Activated CD8-positive, alpha-beta memory T cell treated with anti-CD3 and anti-CD28 coated beads, Interleukin-2, amount 50 U/mL, for 4 hours (primary cell): Measurements from ENCODE around the gene PHYKPL.

ENCODE experiments used
- DNase-seq: peaks from one replicate; pipeline ENCODE4 v3.0.0-alpha.2; 2020

The PHYKPL gene

DNA sequence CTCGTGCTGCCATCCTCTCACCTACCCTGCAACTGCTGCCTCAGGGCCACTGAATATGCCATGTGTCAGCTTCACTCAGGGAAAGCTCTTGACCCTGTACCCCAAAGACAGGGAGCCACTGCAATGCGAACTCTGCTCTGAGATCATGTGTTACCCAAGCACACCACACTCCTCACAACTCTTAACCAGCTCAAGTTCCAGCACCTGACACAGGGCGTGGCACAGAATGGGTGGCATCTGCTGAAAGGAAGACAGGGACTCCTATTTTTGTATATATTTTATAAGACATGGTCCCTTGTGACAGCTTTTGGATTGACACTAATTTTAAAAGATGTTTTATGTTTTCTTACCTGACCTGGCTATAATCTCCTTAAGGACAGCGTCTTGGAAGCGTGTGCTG, 10.7 kb downstream of the PHYKPL start:
- DNase-seq = no peak

GRCh38 chr5:178221282-178221681, 11.3 kb downstream of the PHYKPL start:
- DNase-seq = no peak

DNA sequence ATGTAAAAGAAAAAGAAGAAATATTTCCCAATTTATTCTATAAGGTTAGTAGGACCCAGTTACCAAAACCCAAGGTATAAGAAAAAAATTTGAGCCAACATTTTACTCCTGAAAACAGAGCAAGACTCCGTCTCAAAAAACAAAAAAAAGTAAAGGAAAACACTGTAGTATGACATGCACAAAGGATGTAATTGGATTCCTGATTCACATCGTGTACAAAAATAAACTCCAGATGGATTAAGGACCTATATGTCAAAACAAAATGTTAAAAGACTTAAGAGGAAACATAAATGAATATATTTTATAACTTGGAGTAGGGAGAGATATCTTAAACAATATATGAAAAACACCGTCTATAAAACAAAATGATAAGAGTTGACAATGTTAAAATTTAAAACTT, 13.8 kb downstream of the PHYKPL start:
- DNase-seq = no peak

GRCh38 chr5:178218237-178218776, 14.3 kb downstream of the PHYKPL start:
- no peak for DNase-seq

- DNase-seq = no peak
These were observed 15.8 kb downstream of the PHYKPL start for GRCh38 chr5:178216779-178217178.

GRCh38 chr5:178216088-178216534, 16.5 kb downstream of the PHYKPL start:
- no peak for DNase-seq

DNA sequence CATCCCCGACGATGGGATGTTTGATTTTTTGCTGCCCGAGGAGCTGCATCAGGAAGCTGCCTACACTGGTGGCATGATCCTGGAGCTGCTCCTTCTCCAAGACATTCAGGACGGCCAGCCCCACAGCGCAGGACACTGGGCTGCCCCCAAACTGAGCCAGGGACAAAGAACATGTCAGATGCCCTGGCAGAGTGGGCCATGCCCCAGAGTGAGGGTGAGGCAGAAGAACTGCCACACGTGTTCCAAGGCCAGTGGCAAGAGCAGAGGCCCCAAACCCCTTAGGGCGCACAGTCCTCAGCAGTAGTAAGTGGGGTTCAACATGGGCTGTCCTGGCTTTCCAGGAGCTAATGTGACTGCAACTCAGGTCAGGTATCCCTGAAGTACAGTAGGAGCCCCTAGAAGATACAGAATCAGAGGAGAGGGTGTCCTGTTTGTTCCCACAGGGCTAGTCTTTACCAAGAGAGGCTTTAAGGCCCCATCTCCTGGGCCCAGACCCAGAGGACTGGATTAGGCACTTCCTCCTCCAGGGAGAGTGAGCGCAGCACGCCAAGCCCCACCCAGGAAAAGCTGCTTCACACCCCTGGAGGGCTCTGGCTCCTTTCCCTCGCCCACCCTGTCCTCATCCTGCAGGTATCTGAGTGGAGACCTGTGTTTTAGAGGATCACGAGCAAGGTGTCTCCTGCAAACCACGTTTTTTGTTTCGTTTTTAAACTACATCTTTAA, 17.2 kb downstream of the PHYKPL start:
- no peak for DNase-seq

- DNase-seq = no peak
These were observed 18.3 kb downstream of the PHYKPL start for GRCh38 chr5:178214160-178214803.

DNA sequence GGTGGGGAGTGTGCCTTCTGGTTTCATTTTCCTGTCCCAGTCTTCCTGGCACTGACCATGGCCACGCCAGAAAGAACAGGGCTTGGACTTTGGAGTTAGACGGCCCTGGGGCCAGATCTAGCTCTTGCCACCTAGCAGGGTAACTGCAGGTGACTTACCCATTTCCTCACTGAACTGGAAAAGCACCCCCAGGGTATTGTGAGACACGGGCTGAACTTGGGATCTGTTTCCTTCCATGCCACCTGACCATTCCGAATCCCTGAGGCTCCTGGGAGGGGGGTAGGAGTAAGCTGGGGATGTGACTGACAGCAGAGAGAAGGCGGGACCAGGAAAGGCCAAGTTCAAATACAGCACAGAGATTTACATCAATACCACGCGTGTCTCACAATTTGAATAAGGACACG, 18.9 kb downstream of the PHYKPL start:
- DNase-seq = no peak

DNA sequence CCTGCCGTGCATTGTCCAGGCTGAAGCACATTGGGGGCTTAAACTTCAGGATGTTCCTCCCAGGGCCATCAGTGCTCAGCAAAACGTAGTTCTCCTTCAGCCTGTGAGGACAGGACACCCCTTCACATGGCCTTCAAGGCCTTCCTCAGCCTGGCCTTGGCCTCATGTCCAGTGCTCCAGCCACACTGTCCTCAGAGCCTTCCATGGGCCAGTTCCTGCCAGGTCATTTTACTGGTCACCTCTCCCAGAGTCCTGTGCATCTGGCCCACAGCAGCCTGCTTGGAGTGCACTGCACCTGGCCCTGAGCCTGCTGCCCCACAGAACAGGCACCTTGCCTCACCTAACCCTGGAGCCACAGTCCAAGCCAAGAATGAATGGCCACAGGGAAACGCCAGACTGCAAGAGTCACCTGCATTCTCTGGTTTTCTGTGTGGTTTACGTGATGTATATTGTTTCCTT, 19.6 kb downstream of the PHYKPL start:
- DNase-seq = no peak

DNA sequence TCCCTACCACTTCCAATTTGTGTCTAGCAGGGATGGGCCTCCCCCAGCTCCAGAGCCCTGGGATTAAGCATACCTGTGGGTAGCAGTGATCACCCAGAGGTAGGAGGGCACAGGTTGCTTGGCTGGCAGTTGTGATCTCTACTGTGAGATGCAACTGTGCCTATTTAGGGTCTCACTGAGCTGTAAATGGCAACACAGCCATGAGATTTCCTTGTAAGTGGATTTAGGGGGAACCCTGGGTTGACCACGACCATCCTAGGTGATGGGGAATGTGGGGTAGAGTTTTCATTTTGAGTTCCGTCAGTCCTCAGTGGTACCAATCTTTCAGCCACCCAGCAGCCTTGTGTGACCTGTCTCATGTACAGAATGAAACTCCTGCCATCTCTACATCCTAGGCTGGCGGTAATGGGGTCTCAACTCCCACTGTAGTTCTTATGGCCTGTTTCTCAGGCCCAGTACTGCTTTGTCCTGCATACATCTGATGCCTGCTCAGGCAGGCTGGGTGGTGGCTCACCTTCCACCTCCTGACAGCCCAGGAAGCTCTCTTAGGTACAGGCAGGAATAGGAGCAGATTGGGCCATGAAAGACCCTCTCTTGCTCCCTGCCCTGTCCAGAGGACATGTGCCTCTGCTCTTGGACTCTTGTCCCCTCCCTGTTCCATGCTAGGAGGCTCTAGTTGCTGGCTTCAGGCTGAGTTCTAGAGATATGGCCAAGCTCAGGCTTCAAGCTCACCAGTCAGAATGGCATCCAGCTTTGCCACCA, 20.2 kb downstream of the PHYKPL start:
- no peak for DNase-seq

- no peak for DNase-seq
These were observed 21.2 kb downstream of the PHYKPL start for GRCh38 chr5:178211095-178212048.

DNA sequence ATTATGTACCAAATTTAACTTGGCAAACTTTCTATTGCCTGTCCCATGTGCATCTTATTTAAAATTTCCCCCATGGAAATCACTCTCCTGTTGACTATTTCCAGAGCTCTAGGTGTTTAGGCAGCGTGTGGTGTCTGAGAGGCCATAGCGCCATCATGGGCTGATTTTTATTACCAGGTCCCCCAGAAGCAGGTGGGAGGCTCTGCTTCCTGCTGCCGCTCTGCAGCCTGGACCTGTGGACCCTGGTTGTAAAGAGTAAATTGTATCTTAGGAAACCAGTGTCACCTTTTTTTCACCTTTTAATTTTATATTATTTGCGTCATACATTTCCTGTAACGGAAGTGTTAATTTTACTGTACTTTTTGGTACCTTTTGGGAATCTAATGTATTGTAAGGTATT, 21.9 kb downstream of the PHYKPL start:
- DNase-seq = no peak

DNA sequence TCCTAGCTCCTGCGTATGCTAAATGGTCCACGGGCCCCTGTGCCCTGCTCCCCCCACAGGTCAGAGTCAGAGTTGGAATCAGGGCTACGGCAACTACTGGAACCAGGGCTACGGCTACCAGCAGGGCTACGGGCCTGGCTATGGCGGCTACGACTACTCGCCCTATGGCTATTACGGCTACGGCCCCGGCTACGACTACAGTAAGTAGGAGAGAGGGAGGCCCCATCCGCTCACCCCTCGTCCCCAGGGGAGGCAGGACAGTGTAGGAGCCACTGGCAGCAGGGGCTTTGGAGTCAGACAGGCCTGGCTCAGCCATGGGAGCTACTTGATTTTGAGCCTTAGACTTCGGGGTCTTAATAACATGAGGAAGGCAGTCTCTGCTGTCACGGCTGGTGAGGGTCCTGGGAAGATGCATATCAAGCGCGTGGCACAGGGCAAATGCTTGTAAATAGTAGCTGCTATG, 22.5 kb downstream of the PHYKPL start:
- DNase-seq = no peak

DNA sequence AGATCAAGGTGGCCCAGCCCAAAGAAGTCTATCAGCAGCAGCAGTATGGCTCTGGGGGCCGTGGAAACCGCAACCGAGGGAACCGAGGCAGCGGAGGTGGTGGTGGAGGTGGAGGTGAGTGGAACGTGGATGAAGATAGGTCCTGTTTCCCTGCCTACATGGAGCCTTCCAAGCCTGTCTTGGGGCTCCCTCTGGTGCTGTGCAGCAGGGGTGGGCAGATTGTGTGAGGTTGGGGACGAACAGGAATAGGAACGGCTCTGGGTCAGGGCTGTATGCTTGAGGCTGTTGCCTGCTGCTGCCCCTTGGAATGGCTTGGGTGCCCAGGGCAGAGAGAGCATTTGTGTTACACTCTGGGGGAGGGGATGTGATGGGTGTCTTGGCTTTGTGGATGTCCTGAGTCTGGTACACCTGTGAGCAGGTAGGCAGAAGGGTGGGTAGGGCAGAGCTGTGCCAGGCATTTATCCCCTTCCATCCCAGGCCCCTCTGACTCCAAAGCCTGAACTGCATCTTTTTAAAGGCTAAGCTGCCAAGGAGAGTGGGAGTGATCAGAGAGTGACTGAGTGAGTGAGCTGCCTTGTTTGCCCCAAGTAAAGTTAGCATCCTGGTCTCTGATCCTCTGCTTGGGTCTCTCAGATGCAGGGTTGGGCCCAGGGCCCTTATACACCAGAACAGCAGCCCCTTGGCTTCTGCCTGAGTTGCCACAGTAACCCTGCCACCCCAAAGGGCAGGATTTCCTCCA, 23.1 kb downstream of the PHYKPL start:
- no peak for DNase-seq

DNA sequence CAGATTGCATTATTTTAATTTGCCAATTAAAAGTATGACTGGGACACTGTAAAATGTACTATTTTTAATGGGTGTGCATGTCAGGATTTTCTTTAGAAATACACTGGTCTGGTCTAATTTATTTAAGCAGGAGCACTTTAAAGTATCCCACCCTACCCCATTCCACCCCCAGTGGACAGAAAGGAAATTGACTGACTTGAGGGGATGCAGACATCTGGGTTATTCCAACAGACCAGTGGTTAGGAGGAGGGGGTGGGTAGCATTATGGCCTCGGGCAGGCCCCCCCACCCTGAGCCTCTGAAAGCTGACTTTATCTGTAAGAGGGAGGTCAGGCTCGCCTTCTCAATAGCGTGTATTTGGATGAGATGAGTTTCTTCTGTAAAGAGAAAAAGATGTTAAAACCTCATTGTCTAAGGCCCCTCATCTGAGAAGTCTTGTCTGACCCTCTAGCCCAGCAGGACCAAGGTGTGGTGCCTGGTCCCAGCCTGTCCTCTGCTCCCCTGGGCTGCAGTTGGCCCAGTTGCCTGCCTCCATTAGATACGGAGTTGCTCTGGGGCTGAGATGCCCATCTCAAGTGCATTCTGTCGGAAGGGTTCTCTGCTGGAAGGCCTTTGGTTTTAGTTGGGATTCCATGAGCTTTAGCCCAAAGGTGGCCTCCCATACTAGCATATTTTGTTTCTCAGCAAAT, 23.9 kb downstream of the PHYKPL start:
- peak; percentile 9 for DNase-seq

GRCh38 chr5:178207917-178208280, 24.7 kb downstream of the PHYKPL start:
- peak; percentile 8 for DNase-seq

DNA sequence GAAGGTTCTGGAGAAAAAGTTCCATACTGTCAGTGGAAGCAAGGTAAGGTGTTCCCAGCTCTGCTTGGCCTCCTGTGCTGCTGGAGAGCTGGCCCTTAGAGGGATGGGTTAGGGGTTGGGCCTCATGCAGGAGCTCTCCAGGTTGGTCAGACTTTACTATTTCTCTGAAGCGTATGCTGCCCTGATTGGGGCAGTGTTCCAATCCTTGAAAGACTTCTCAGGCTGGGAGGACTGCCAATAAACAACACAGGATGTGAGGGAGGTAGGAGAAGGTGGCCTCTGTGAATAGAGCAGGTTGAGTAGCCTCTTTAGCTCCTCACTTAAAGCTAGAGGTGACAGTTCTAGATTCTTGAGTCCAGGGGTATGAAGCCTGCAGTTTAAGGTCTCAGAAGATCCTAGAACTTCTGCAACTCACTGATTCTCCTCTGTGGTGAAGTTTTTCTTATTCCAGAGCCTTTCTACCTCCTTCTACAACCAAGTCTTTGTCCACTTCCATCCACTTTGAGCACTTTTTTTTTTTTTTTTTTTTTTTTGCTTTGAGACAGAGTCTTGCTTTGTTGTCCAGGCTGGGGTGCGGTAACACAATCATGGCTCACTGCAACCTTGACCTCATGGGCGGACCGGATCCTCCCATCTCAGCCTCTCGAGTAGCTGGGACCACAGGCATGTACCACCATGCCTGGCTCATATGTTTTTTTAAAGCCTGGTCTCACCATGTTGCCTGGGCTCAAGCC, 25.3 kb downstream of the PHYKPL start:
- peak; percentile 8 for DNase-seq

- peak; percentile 17 for DNase-seq
These were observed 26.2 kb downstream of the PHYKPL start for GRCh38 chr5:178206166-178207101.
